HTR-8/SVneo (cell line): Measurements from ENCODE around the gene NTRK3.

ENCODE experiments used
- DNase-seq: peaks from one replicate; pipeline ENCODE4 v3.0.0; 2011; ENCODE audit warnings: low spot score, mixed read lengths; ENCODE audit not compliant: insufficient read length
- FAIRE-seq: peaks from 2 replicates; lab custom pipeline; 2011; peaks lifted over from hg19 to GRCh38; lab: Jason Lieb, UNC

NTRK3 gene

GRCh38 chr15:88234711-88235110 is 21.8 kb downstream of the NTRK3 start:
- FAIRE-seq (no peak), DNase-seq (no peak)

GRCh38 chr15:88233921-88234320 is 22.6 kb downstream of the NTRK3 start:
- DNase-seq (no peak), FAIRE-seq (no peak)

GRCh38 chr15:88232771-88233201 is 23.8 kb downstream of the NTRK3 start:
- no peak for DNase-seq
- FAIRE-seq = no peak

GRCh38 chr15:88231909-88232644 is 24.5 kb downstream of the NTRK3 start:
- DNase-seq = no peak
- FAIRE-seq = no peak

- FAIRE-seq (no peak), DNase-seq (no peak)
Observed at GRCh38 chr15:88230823-88231222, 25.7 kb downstream of the NTRK3 start.

DNA sequence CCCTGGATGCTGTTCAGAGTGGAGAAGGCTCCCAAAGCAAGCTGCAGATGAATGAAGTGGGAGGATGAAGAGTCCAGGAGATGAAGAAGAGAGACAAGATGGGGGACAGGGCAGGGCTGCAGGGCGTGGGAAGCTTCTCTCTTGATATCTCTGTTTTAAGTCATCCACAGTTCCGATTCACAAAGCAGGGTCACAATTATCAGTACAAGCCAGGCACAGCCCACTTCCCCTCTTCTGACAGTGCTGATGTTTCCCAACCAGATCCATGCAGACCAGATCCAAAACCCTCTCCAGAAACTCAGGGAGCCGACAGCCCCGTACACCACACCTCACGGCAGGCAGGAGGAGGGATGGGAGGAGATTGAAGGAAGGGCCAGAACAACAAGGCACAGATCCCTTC is 31.1 kb downstream of the NTRK3 start:
- FAIRE-seq = no peak

GRCh38 chr15:88223084-88223483 is 33.5 kb downstream of the NTRK3 start:
- no peak for DNase-seq
- no peak for FAIRE-seq

More for the DNA sequence above, 31.1 kb downstream of the NTRK3 start:
- no peak for DNase-seq

DNA sequence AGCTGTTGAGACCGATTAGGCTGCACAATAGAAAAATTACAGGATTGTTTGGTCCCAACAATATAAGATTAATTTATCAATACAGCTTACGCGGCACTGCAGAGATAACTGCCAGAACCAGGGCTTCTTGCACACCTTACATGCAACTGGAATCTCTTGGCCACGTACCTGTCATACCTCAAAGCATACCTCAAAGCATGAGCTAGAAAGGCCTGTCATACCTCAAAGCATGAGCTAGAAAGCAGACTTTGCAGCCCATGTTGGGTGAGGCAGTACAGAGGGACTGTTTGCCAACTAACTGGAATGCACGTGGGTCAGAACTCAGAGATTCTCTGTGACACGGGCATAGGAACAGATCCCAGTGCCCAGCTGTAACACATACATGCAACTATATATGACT is 34.7 kb downstream of the NTRK3 start:
- FAIRE-seq (no peak), DNase-seq (no peak)

GRCh38 chr15:88220443-88221335 is 35.9 kb downstream of the NTRK3 start:
- DNase-seq = no peak
- FAIRE-seq = no peak

DNA sequence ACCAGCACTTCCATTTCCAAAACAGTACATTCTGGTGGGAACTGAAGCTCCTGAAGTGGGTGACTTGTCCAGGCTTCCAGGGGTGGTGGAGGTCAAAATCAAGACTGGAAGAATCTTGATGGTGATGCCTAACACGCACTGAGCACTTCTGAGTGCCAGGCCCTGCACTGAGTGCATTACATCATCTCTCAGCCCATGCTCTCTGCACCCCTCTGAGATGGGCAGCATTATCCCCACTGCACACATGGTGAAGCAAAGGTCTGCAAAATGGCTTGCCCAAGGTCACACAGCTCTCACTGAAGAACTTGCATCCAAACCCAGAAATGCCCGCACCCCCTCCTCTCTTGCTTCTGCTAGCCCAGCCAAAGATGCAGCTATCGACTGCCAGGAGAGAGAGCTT is 36.9 kb downstream of the NTRK3 start:
- no peak for FAIRE-seq
- DNase-seq = no peak

DNA sequence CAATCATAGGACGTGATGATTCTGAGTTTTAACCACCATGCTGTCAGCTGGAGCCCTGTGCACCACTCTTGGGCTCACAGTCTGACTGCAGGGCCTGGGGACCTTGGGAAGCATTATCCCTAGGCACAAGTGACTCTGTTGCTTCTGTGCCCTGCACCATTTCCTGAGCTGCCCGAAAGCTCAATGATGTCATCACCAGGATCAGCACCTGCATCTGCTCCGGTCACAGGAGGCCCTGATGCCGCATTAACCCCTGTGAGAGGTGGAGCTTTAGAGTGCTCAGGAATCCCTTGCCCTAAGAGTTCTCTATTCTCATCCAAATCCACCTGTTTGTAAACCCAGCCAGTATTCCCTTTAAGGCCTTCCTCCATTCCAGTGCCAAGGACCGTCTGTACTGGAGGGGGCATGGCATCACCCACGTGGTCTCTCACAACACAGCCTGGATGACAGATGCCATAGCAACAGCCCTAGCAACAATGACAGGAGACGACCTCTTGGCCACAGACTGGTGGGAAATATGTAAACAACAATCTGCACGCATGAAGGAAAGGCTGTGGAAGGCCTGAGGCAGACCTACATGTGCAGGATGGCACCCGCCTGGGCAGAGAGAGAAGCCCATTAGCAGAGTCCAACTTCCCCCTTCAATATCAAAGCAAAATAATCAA is 37.9 kb downstream of the NTRK3 start:
- FAIRE-seq (no peak), DNase-seq (no peak)

- FAIRE-seq = no peak
- DNase-seq = no peak
Observed at GRCh38 chr15:88215066-88215648, 41.4 kb downstream of the NTRK3 start.

DNA sequence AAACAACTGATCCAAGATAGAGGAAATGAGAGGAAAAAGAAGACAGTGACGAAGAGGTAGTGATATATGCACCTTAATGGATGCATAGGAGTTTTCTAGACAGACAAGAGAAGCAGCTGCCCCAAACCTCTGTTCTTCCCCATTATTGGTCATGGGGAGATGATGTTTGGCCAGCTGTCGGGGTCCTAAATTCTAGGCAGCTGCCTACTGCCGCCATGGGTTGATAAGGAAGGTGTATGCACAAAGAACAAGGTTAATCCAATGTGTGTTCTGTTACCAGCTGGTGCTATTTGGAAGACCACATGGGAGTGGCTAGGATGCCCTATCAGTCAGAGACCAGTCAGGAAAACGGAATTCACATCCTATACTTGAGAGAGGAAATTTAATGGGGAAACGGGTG is 47.4 kb downstream of the NTRK3 start:
- FAIRE-seq = no peak

GRCh38 chr15:88208396-88208795 is 48.1 kb downstream of the NTRK3 start:
- DNase-seq (no peak), FAIRE-seq (no peak)

More for the DNA sequence above, 47.4 kb downstream of the NTRK3 start:
- DNase-seq = no peak

DNA sequence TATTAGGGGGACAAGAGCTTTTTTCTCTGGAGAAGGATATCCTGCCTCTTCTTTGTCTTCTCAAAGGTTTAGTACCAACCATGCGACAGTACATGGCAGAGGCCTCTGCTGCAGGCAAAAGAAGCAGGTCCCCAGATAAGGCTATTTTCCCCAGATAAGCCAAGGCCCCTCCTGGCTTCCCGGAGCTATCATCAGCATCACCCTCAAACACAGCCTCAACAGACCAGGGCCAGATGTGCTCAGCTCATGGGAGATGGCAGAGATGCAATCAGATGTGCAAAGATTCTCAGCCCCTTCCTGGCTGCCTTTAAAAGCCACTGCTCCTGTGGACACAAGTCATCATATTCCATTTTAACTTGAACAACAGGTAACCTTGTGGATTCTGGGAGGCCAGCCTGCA is 49.0 kb downstream of the NTRK3 start:
- DNase-seq = no peak
- FAIRE-seq = no peak

GRCh38 chr15:88204584-88204983 is 52.0 kb downstream of the NTRK3 start:
- FAIRE-seq (no peak), DNase-seq (no peak)

GRCh38 chr15:88202231-88202630 is 54.3 kb downstream of the NTRK3 start:
- FAIRE-seq = no peak

GRCh38 chr15:88201207-88201606 is 55.3 kb downstream of the NTRK3 start:
- FAIRE-seq = no peak
- DNase-seq = no peak

More at GRCh38 chr15:88202231-88202630, 54.3 kb downstream of the NTRK3 start:
- DNase-seq = no peak

DNA sequence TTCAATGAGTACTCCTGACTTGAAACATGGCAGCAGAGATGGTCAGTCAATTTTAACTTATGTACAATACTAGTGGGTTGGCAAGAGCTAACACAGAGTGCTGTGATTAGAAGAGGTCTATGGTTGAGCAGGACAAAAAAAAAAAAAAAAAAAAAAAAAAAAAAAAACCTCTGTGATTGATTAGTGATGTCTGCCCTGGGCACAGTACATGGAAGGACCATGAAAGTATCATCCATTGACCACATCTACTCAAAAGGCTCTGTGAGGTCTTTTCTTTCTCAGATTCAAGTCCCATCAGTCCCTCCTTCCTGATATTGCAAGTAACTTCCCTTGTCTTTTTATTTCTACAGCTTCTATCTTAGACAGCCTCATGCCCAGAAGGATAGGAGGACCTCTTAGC is 59.6 kb downstream of the NTRK3 start:
- FAIRE-seq = no peak
- DNase-seq = no peak

DNA sequence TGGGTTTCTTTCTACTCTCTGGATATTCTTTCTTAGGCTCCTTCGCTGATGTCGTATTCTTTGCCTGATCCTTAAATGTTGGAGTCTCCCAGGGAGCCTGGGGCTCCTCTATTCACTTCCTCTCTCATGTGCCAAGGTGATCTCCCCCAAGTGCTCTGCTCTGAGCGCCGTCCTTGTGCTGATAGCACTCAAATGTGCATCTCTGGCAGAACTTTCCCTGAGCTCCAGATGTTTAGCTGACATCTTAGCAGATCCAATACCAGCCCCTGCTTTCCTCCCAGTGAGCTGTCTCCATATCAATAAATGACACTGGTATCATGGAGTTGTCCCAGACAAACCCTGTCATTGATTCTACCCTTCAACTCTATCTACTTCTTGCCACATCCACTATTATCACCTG is 62.4 kb downstream of the NTRK3 start:
- no peak for DNase-seq
- FAIRE-seq = no peak
